Astrocyte (in vitro differentiated cells and primary cell): ENCODE results near the gene DIAPH2. TPM values are rescaled to one million over a fixed set of nuclear protein-coding genes. Genes with fewer than 3 reads are reported as not detected.
A peak's percentile ranks its signal among the peaks of the same experiment; 100 is the strongest.

Experiments used
- DNase-seq: peaks from one replicate; pipeline ENCODE4 v3.0.0-alpha.2; 2010; ENCODE audit warnings: low read depth
- FAIRE-seq: peaks from 2 replicates; lab custom pipeline; 2011; peaks lifted over from hg19 to GRCh38; lab: Jason Lieb, UNC
- H2AFZ ChIP-seq: 2 replicates; pipeline ENCODE4 v1.6.0; 2012; ENCODE audit warnings: low read depth, low read length, inconsistent platforms
- H3K27ac ChIP-seq: 2 replicates; pipeline ENCODE4 v1.5.1; 2011; ENCODE audit warnings: low read depth, low read length, inconsistent platforms
- H3K27me3 ChIP-seq: 2 replicates; pipeline ENCODE4 v1.6.0; 2011; ENCODE audit warnings: low read length, inconsistent platforms; ENCODE audit not compliant: insufficient read depth
- H3K36me3 ChIP-seq: 2 replicates; pipeline ENCODE4 v1.5.1; 2011; ENCODE audit warnings: low read length, inconsistent platforms; ENCODE audit not compliant: insufficient read depth
- H3K4me1 ChIP-seq: 2 replicates; pipeline ENCODE4 v1.5.1; 2011; ENCODE audit warnings: low read length, inconsistent platforms; ENCODE audit not compliant: insufficient read depth
- H3K4me2 ChIP-seq: 2 replicates; pipeline ENCODE4 v1.6.0; 2012; ENCODE audit warnings: low read length, inconsistent platforms
- H3K4me3 ChIP-seq: 2 replicates; pipeline ENCODE4 v1.5.1; 2011; ENCODE audit warnings: low read depth, mild to moderate bottlenecking, low read length, inconsistent platforms; ENCODE audit not compliant: insufficient read depth
- H3K79me2 ChIP-seq: 2 replicates; pipeline ENCODE4 v1.6.0; 2012; ENCODE audit warnings: mild to moderate bottlenecking, low read length, inconsistent platforms; ENCODE audit not compliant: insufficient read depth
- H3K9ac ChIP-seq: 2 replicates; pipeline ENCODE4 v1.6.0; 2012; ENCODE audit warnings: mild to moderate bottlenecking, low read length, inconsistent platforms
- H3K9me3 ChIP-seq: 2 replicates; pipeline ENCODE4 v1.5.1; 2012; ENCODE audit warnings: low read depth, mild to moderate bottlenecking, low read length, inconsistent platforms; ENCODE audit not compliant: insufficient read depth
- H4K20me1 ChIP-seq: 2 replicates; pipeline ENCODE4 v1.6.0; 2012; ENCODE audit warnings: low read length, inconsistent platforms; ENCODE audit not compliant: insufficient read depth
- H3K27ac Mint-ChIP-seq: one replicate; pipeline ENCODE4 v1.8.0; 2021; ENCODE audit warnings: mild to moderate bottlenecking, mixed read lengths; ENCODE audit not compliant: unreplicated experiment
- H3K27me3 Mint-ChIP-seq: one replicate; pipeline ENCODE4 v1.8.0; 2021; ENCODE audit warnings: low read depth, mixed read lengths; ENCODE audit not compliant: unreplicated experiment
- H3K36me3 Mint-ChIP-seq: one replicate; pipeline ENCODE4 v1.8.0; 2021; ENCODE audit warnings: low read depth, mixed read lengths; ENCODE audit not compliant: unreplicated experiment
- H3K4me1 Mint-ChIP-seq: one replicate; pipeline ENCODE4 v1.8.0; 2021; ENCODE audit warnings: low read depth, mixed read lengths; ENCODE audit not compliant: unreplicated experiment
- H3K4me3 Mint-ChIP-seq: one replicate; pipeline ENCODE4 v1.8.0; 2021; ENCODE audit warnings: mild to moderate bottlenecking, moderate library complexity, mixed read lengths; ENCODE audit not compliant: unreplicated experiment
- H3K9me3 Mint-ChIP-seq: one replicate; pipeline ENCODE4 v1.8.0; 2021; ENCODE audit warnings: mild to moderate bottlenecking, mixed read lengths; ENCODE audit not compliant: unreplicated experiment
- EZH2 ChIP-seq: IDR thresholded peaks from 2 replicates; pipeline ENCODE4 v1.6.1; 2012; ENCODE audit warnings: mild to moderate bottlenecking, low read length, inconsistent platforms; ENCODE audit not compliant: insufficient read depth
- total RNA-seq: library from RNA; stranded (reverse); gene quantifications from 2 replicates; pipeline ENCODE4 v1.2.1, GENCODE V29; 2021
- TF ChIP-seq, protein P1 (sequence below): IDR thresholded peaks from 2 replicates; pipeline ENCODE4 v1.5.1; 2011; ENCODE audit warnings: low read depth, mild to moderate bottlenecking, inconsistent platforms, low read length, moderate library complexity; ENCODE audit not compliant: insufficient read depth

DIAPH2 gene
- total RNA-seq, 1 donor from 2014 or later: 9.8 TPM

GRCh38 chrX:97290199-97290598, 605.6 kb downstream of the DIAPH2 start:
- no peaks in the 10 kb centered on the region for H3K27me3 Mint-ChIP-seq
- no peak overlapping the region for H3K4me3 Mint-ChIP-seq
- Histone ChIP-seq H3K27me3 (no peaks in the 10 kb centered on the region), H3K36me3 (no peaks in the 10 kb centered on the region), H3K79me2 (no peaks in the 10 kb centered on the region), H4K20me1 (no peaks in the 10 kb centered on the region), H3K4me3 (no peak overlapping the region), H3K9me3 (no peaks in the 10 kb centered on the region), H3K27ac (no peak overlapping the region), H3K9ac (no peak overlapping the region), H3K4me1 (no peaks in the 10 kb centered on the region), H2AFZ (no peak overlapping the region), H3K4me2 (no peak overlapping the region)
- no peak for TF ChIP-seq EZH2
- TF ChIP-seq, protein P1, sequence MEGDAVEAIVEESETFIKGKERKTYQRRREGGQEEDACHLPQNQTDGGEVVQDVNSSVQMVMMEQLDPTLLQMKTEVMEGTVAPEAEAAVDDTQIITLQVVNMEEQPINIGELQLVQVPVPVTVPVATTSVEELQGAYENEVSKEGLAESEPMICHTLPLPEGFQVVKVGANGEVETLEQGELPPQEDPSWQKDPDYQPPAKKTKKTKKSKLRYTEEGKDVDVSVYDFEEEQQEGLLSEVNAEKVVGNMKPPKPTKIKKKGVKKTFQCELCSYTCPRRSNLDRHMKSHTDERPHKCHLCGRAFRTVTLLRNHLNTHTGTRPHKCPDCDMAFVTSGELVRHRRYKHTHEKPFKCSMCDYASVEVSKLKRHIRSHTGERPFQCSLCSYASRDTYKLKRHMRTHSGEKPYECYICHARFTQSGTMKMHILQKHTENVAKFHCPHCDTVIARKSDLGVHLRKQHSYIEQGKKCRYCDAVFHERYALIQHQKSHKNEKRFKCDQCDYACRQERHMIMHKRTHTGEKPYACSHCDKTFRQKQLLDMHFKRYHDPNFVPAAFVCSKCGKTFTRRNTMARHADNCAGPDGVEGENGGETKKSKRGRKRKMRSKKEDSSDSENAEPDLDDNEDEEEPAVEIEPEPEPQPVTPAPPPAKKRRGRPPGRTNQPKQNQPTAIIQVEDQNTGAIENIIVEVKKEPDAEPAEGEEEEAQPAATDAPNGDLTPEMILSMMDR: no peak
- no peak overlapping the region for H3K27ac Mint-ChIP-seq
- FAIRE-seq: peak; percentile 80
- H3K4me1 Mint-ChIP-seq: no peaks in the 10 kb centered on the region
- H3K36me3 Mint-ChIP-seq: no peaks in the 10 kb centered on the region
- no peak for DNase-seq
- no peaks in the 10 kb centered on the region for H3K9me3 Mint-ChIP-seq

- H3K4me3 ChIP-seq: no peak overlapping the region
- H3K9ac ChIP-seq: no peak overlapping the region
- H3K36me3 ChIP-seq: no peaks in the 10 kb centered on the region
- no peaks in the 10 kb centered on the region for H3K4me1 ChIP-seq
- H2AFZ ChIP-seq: no peak overlapping the region
- Mint-ChIP-seq H3K27ac (no peak overlapping the region), H3K9me3 (no peaks in the 10 kb centered on the region), H3K27me3 (no peaks in the 10 kb centered on the region), H3K4me1 (no peaks in the 10 kb centered on the region), H3K4me3 (no peak overlapping the region), H3K36me3 (no peaks in the 10 kb centered on the region)
- no peak overlapping the region for H3K4me2 ChIP-seq
- no peaks in the 10 kb centered on the region for H3K9me3 ChIP-seq
- FAIRE-seq (peak; percentile 82), DNase-seq (no peak)
- H3K79me2 ChIP-seq: no peaks in the 10 kb centered on the region
- no peaks in the 10 kb centered on the region for H4K20me1 ChIP-seq
- H3K27me3 ChIP-seq: no peaks in the 10 kb centered on the region
- TF ChIP-seq, protein P1: no peak
- TF ChIP-seq EZH2: no peak
- no peak overlapping the region for H3K27ac ChIP-seq
These were observed 609.4 kb downstream of the DIAPH2 start for GRCh38 chrX:97294041-97294440.

DNA sequence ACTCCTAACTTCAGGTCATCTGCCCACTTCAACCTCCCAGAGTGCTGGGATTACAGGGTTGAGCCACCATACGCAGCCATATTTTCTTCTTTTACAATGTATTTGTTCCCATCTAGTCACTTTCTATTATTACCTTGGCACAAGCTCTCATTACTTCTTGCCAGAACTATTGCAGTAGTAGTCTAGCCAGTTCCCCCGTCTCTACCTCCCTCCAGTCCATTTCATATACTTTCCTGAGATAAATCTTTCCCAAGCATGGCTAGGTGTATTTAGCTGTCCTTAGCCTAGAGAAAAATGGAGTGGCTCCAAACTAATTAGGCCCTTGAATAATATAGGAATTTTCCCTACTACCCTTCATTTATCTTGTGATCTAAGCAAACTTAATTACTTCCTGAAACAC, 611.3 kb downstream of the DIAPH2 start:
- no peaks in the 10 kb centered on the region for H3K79me2 ChIP-seq
- H2AFZ ChIP-seq: no peak overlapping the region
- peak; percentile 47 for FAIRE-seq

More for the DNA sequence above, 611.3 kb downstream of the DIAPH2 start:
- Histone ChIP-seq H3K27me3 (no peaks in the 10 kb centered on the region), H4K20me1 (no peaks in the 10 kb centered on the region), H3K4me3 (no peak overlapping the region), H3K4me1 (no peaks in the 10 kb centered on the region), H3K9me3 (no peaks in the 10 kb centered on the region), H3K9ac (no peak overlapping the region), H3K4me2 (no peak overlapping the region), H3K36me3 (no peaks in the 10 kb centered on the region), H3K27ac (no peak overlapping the region)
- TF ChIP-seq, protein P1: no peak
- TF ChIP-seq EZH2: no peak
- DNase-seq: no peak
- Mint-ChIP-seq H3K9me3 (no peaks in the 10 kb centered on the region), H3K4me1 (no peaks in the 10 kb centered on the region), H3K36me3 (no peaks in the 10 kb centered on the region), H3K27me3 (no peaks in the 10 kb centered on the region), H3K27ac (no peak overlapping the region), H3K4me3 (no peak overlapping the region)
